K562 (cell line): Measurements from ENCODE around the gene NUFIP1. TPM values are rescaled to one million over a fixed set of nuclear protein-coding genes. Genes with fewer than 3 reads are reported as not detected.
A peak's percentile ranks its signal among the peaks of the same experiment; 100 is the strongest.

ENCODE experiments used
- BRF1 ChIP-seq: IDR thresholded peaks from 3 replicates; pipeline ENCODE4 v1.6.1; 2011; ENCODE audit warnings: borderline replicate concordance, mild to moderate bottlenecking; ENCODE audit not compliant: insufficient read length; ENCODE audit errors: extremely low read depth
- CREB1 ChIP-seq, 2 experiments: sonication (generic) in 1 of 2; formaldehyde crosslinking in 1 of 2; IDR thresholded peaks; 2 replicates each; pipeline versions ENCODE4 v1.6.1 to v1.8.0; 2012 to 2022; ENCODE audit warnings: inconsistent platforms in 1 of 2, mild to moderate bottlenecking in 1 of 2, missing genetic modification reagents in 1 of 2, moderate library complexity in 1 of 2
- DACH1 ChIP-seq: fragments of 450-650 bp; IDR thresholded peaks from 2 replicates; pipeline ENCODE4 v1.6.1; 2018; ENCODE audit not compliant: partially characterized antibody
- E2F4 ChIP-seq: sonication (generic); formaldehyde crosslinking; IDR thresholded peaks from 2 replicates; pipeline ENCODE4 v1.8.0; 2022; ENCODE audit warnings: mild to moderate bottlenecking, low read depth, missing genetic modification reagents
- ELF1 ChIP-seq: fragments of 200-800 bp; sonication (Bioruptor generic); IDR thresholded peaks from 2 replicates; pipeline ENCODE4 v1.6.1; 2016; ENCODE audit warnings: missing genetic modification characterization, missing compliant biosample characterization
- EWSR1 ChIP-seq: fragments of 450-650 bp; IDR thresholded peaks from 2 replicates; pipeline ENCODE4 v1.6.1; 2018; ENCODE audit warnings: borderline replicate concordance, mild to moderate bottlenecking, low read depth, moderate library complexity; ENCODE audit not compliant: partially characterized antibody
- HDAC1 ChIP-seq, 2 experiments: fragments of 450-650 bp; IDR thresholded peaks; 2 replicates each; pipeline ENCODE4 v1.6.1; 2016 to 2017; ENCODE audit warnings: inconsistent platforms in 1 of 2, mild to moderate bottlenecking in 1 of 2, moderate library complexity in 1 of 2
- HES1 ChIP-seq: fragments of 450-650 bp; IDR thresholded peaks from 2 replicates; pipeline ENCODE4 v1.6.1; 2016; ENCODE audit warnings: low read depth, mild to moderate bottlenecking, moderate library complexity
- POLR2G ChIP-seq: fragments of 200-400 bp; formaldehyde crosslinking; IDR thresholded peaks from 2 replicates; pipeline ENCODE4 v1.6.1; 2017; ENCODE audit warnings: low read depth, mild to moderate bottlenecking, antibody characterized with exemption, low read length, moderate library complexity
- RAD21 ChIP-seq, 2 experiments: fragments of 250-450 bp in 1 of 2; fragments of 450-650 bp in 1 of 2; sonication (Bioruptor Pico) in 1 of 2; formaldehyde crosslinking in 1 of 2; IDR thresholded peaks in 1 of 2; conservative IDR thresholded peaks in 1 of 2; 2 replicates each; pipeline versions ENCODE4 v1.4.0 to v1.8.0; 2020 to 2022; ENCODE audit warnings: mild to moderate bottlenecking in 2 of 2, moderate library complexity in 1 of 2
- SFPQ ChIP-seq: fragments of 200-400 bp; formaldehyde crosslinking; IDR thresholded peaks from 2 replicates; pipeline ENCODE4 v1.6.1; 2017; ENCODE audit warnings: mild to moderate bottlenecking, low read depth, low read length, moderate library complexity
- TAL1 ChIP-seq: fragments of 450-650 bp; IDR thresholded peaks from 2 replicates; pipeline ENCODE4 v1.6.1; 2016; ENCODE audit warnings: mild to moderate bottlenecking
- TRIM28 ChIP-seq: fragments of 450-650 bp; IDR thresholded peaks from 2 replicates; pipeline ENCODE4 v1.6.1; 2017
- ZC3H8 ChIP-seq: fragments of 450-650 bp; IDR thresholded peaks from 2 replicates; pipeline ENCODE4 v1.6.1; 2017
- ZNF12 ChIP-seq: sonication (generic); formaldehyde crosslinking; IDR thresholded peaks from 2 replicates; pipeline ENCODE4 v1.4.0; 2020; ENCODE audit warnings: mild to moderate bottlenecking, missing genetic modification reagents
- ZNF121 ChIP-seq: sonication (generic); formaldehyde crosslinking; conservative IDR thresholded peaks from 2 replicates; pipeline ENCODE4 v1.8.0; 2022; ENCODE audit warnings: missing genetic modification reagents
- ZNF217 ChIP-seq: sonication (generic); formaldehyde crosslinking; IDR thresholded peaks from 2 replicates; pipeline ENCODE4 v1.8.0; 2022; ENCODE audit warnings: mild to moderate bottlenecking, missing genetic modification reagents
- ZNF263 ChIP-seq: sonication (generic); formaldehyde crosslinking; IDR thresholded peaks from 2 replicates; pipeline ENCODE4 v1.8.0; 2022; ENCODE audit warnings: mild to moderate bottlenecking, missing genetic modification reagents, borderline replicate concordance
- ZNF583 ChIP-seq: fragments of 250-450 bp; sonication (Bioruptor Pico); IDR thresholded peaks from 2 replicates; pipeline ENCODE4 v1.4.0; 2020
- ZNF740 ChIP-seq, 3 experiments: fragments of 200-800 bp in 1 of 3; sonication (Bioruptor generic) in 1 of 3; sonication (generic) in 1 of 3; formaldehyde crosslinking in 1 of 3; IDR thresholded peaks; 2 replicates each; pipeline versions ENCODE4 v1.6.1 to v1.8.0; 2016 to 2022; ENCODE audit warnings: mild to moderate bottlenecking in 2 of 3, missing compliant biosample characterization in 2 of 3, missing genetic modification characterization in 2 of 3, missing genetic modification reagents in 1 of 3
- ZNF764 ChIP-seq: fragments of 250-450 bp; sonication (Bioruptor Pico); IDR thresholded peaks from 2 replicates; pipeline ENCODE4 v1.4.0; 2020; ENCODE audit warnings: low read depth, mild to moderate bottlenecking, moderate library complexity
- polyA plus RNA-seq, 8 experiments: library from polyadenylated mRNA; depleted of rRNA in 4 of 8; stranded (reverse) in 5 of 8; unstranded in 3 of 8; fragments of >200 nt; fragmentation: Nextera tagmentation in 2 of 8; fragmentation: Illumina TruSeq in 1 of 8; extraction: Ambion mirVana in 2 of 8; extraction: Trizol in 1 of 8; gene quantifications; 2 replicates each; pipeline versions ENCODE4 v1.2.1 to v1.2.3, GENCODE V29; 2011 to 2014; ENCODE audit warnings: inconsistent platforms in 1 of 8, missing spikeins in 1 of 8
- total RNA-seq, 7 experiments: library from RNA; depleted of rRNA in 6 of 7; stranded (reverse); fragments of >200 nt in 6 of 7; fragmentation: Illumina TruSeq in 2 of 7; extraction: Trizol in 2 of 7; gene quantifications; 2 replicates each; pipeline versions ENCODE4 v1.2.1 to v1.2.3, GENCODE V29; 2011 to 2021; ENCODE audit warnings: low replicate concordance in 1 of 7
- TF ChIP-seq, protein P1 (sequence below): fragments of 450-650 bp; IDR thresholded peaks from 2 replicates; pipeline ENCODE4 v1.6.1; 2016

The NUFIP1 gene
- total and polyA plus RNA-seq, 9 of the 15 experiments (the other 6 are each of a cell fraction or from before 2014, with no cell fraction given) = 2.6 to 9.7 (median 4.1) TPM

DNA sequence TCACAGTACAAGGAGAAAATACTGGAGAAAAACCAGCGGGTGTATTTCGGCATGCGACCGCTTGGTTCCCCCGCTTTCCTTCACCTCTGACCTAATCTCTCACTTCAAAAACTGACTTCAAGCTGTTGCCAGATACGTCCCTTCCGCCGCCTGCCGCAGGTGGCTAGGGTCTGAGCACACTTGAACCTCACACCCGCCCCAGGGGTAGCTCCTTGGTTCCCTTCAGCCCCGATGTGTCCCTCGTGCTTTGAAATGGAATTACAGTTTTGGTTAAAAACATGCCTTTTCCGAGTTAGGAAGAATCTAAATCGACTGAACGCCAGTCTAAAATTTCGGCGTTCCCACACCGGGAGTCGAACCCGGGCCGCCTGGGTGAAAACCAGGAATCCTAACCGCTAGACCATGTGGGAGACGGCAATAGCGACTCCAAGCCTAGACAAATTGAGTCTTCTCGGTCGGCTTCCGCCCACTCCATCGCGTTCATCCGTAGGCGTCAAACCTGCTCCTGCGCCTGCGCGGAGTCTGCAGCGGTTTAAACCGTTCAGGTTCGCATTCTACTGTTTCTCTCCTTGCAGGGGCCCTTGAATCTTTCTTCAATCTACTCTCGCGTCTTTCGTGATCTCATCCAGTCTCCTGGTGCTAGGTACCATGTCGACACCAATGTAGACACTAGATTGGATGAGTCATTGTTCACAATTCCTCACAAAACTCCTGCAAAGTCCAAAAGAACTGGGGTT is 71.5 kb downstream of the NUFIP1 start (continued):
- TF ChIP-seq ZNF740 (CRISPR knock-in tag; IDR thresholded peaks at IDR 0.05) (no peak), ZNF740 (tag; IDR thresholded peaks at IDR 0.05) (no peak), E2F4 (CRISPR knock-in tag) (no peak), ZNF263 (CRISPR knock-in tag) (0 out of 2 replicates have a peak, but pooled peaks have one; percentile 22), ZC3H8 (no peak), RAD21 (CRISPR knock-in tag; conservative IDR thresholded peaks at IDR 0.05 in 1 of 2, IDR thresholded peaks at IDR 0.05 in 1 of 2) (peak; percentile 20 to 32), CREB1 (IDR thresholded peaks at IDR 0.05) (no peak), CREB1 (CRISPR knock-in tag; IDR thresholded peaks at IDR 0.05) (no peak), ZNF764 (CRISPR knock-in tag) (peak; percentile 77; the same call in 1 of the 2 replicates), POLR2G (no peak), EWSR1 (no peak), TRIM28 (no peak; the same call in 1 of the 2 replicates), HES1 (no peak), ZNF217 (CRISPR knock-in tag) (no peak), ELF1 (tag) (peak; percentile 99), ZNF12 (CRISPR knock-in tag) (no peak), DACH1 (no peak), SFPQ (no peak), BRF1 (peak; percentile 43), HDAC1 (IDR thresholded peaks at IDR 0.05) (peak in 1 of 2 experiments; percentile 62; a peak in 2 of 4 replicates), ZNF583 (CRISPR knock-in tag) (no peak), TAL1 (no peak), ZNF121 (CRISPR knock-in tag) (no peak)
- TF ChIP-seq, protein P1, sequence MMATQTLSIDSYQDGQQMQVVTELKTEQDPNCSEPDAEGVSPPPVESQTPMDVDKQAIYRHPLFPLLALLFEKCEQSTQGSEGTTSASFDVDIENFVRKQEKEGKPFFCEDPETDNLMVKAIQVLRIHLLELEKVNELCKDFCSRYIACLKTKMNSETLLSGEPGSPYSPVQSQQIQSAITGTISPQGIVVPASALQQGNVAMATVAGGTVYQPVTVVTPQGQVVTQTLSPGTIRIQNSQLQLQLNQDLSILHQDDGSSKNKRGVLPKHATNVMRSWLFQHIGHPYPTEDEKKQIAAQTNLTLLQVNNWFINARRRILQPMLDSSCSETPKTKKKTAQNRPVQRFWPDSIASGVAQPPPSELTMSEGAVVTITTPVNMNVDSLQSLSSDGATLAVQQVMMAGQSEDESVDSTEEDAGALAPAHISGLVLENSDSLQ = no peak
